SK-N-SH treated with all-trans-retinoic acid at 6 μM for 48 hours (cell line): ENCODE data around the gene PYCR2.

ENCODE experiments used
- CREB5 ChIP-seq: fragments of 250-450 bp; sonication (Bioruptor Pico); IDR thresholded peaks from 2 replicates; pipeline ENCODE4 v1.5.1; 2020; ENCODE audit warnings: low read depth, mild to moderate bottlenecking, moderate library complexity
- OSR1 ChIP-seq: fragments of 250-450 bp; sonication (Bioruptor Pico); IDR thresholded peaks from 2 replicates; pipeline ENCODE4 v1.8.0; 2022; ENCODE audit warnings: moderate library complexity, mild to moderate bottlenecking, inconsistent platforms
- PATZ1 ChIP-seq: fragments of 250-450 bp; sonication (Bioruptor Pico); IDR thresholded peaks from 2 replicates; pipeline ENCODE4 v1.8.0; 2020; ENCODE audit warnings: mild to moderate bottlenecking, moderate library complexity, borderline replicate concordance
- ZFP30 ChIP-seq: fragments of 450-650 bp; formaldehyde crosslinking; IDR thresholded peaks from 2 replicates; pipeline ENCODE4 v1.5.0; 2022; ENCODE audit warnings: mild to moderate bottlenecking, moderate library complexity

GRCh38 chr1:225940385-225941151 is 16.5 kb upstream of the PYCR2 start:
- TF ChIP-seq PATZ1 (no peak), CREB5 (CRISPR knock-in tag) (no peak), OSR1 (no peak), ZFP30 (CRISPR knock-in tag) (no peak)
